CD8-positive, alpha-beta memory T cell (primary cell): Measurements from ENCODE around the gene IL21R. TPM values are rescaled to one million over a fixed set of nuclear protein-coding genes. Genes with fewer than 3 reads are reported as not detected.

ENCODE experiments used
- CTCF ChIA-PET: fragments of 350-600 bp; sonication (Branson Sonifier 250); formaldehyde crosslinking; loops from one replicate; lab custom pipeline; 2021; ENCODE audit warnings: antibody characterized with exemption; lab: Charles Lee
- POLR2A ChIA-PET: fragments of 350-600 bp; sonication (Branson Sonifier 250); formaldehyde crosslinking; loops from one replicate; lab custom pipeline; 2021; ENCODE audit warnings: antibody characterized with exemption; lab: Charles Lee
- DNase-seq, 5 donors: peaks; one replicate each; pipeline versions ENCODE4 v3.0.0 to v3.0.0-alpha.2; 2020 to 2022; ENCODE audit warnings: mixed read lengths in 1 of 5
- H3K27ac ChIP-seq: one replicate; pipeline ENCODE4 v1.7.0; 2013; ENCODE audit warnings: low read depth, mild to moderate bottlenecking, low read length, moderate library complexity
- H3K27me3 ChIP-seq: 2 replicates; pipeline ENCODE4 v1.7.0; 2013; ENCODE audit warnings: low read length, mild to moderate bottlenecking; ENCODE audit not compliant: insufficient read depth, poor library complexity, severe bottlenecking
- H3K36me3 ChIP-seq: 2 replicates; pipeline ENCODE4 v1.7.0; 2013; ENCODE audit warnings: mild to moderate bottlenecking, low read length, moderate library complexity; ENCODE audit not compliant: insufficient read depth
- H3K4me1 ChIP-seq: 2 replicates; pipeline ENCODE4 v1.7.0; 2013; ENCODE audit warnings: mild to moderate bottlenecking, low read length, moderate library complexity; ENCODE audit not compliant: insufficient read depth
- H3K4me3 ChIP-seq: 2 replicates; pipeline ENCODE4 v1.7.0; 2013; ENCODE audit warnings: mild to moderate bottlenecking, low read length
- H3K9me3 ChIP-seq: 2 replicates; pipeline ENCODE4 v1.7.0; 2013; ENCODE audit warnings: mild to moderate bottlenecking, low read length
- H3K27ac Mint-ChIP-seq, 8 donors: one replicate each; pipeline ENCODE4 v1.8.0; 2020 to 2021; ENCODE audit warnings: mixed read lengths in 8 of 8, mild to moderate bottlenecking in 6 of 8, inconsistent platforms in 3 of 8, moderate library complexity in 3 of 8
- H3K27me3 Mint-ChIP-seq, 2 donors: one replicate each; pipeline ENCODE4 v1.8.0; 2020 to 2021; ENCODE audit warnings: mixed read lengths in 2 of 2, mild to moderate bottlenecking in 1 of 2, moderate library complexity in 1 of 2
- H3K36me3 Mint-ChIP-seq, 3 donors: one replicate each; pipeline ENCODE4 v1.8.0; 2020 to 2021; ENCODE audit warnings: mixed read lengths in 3 of 3, inconsistent platforms in 1 of 3, mild to moderate bottlenecking in 1 of 3
- H3K4me1 Mint-ChIP-seq, 3 donors: one replicate each; pipeline ENCODE4 v1.8.0; 2020 to 2021; ENCODE audit warnings: mixed read lengths in 3 of 3, inconsistent platforms in 1 of 3, mild to moderate bottlenecking in 1 of 3
- H3K4me3 Mint-ChIP-seq, 7 donors: one replicate each; pipeline ENCODE4 v1.8.0; 2020 to 2021; ENCODE audit warnings: mixed read lengths in 7 of 7, mild to moderate bottlenecking in 6 of 7, moderate library complexity in 4 of 7, inconsistent platforms in 2 of 7
- H3K9me3 Mint-ChIP-seq, 5 donors: one replicate each; pipeline ENCODE4 v1.8.0; 2020 to 2022; ENCODE audit warnings: mixed read lengths in 5 of 5, mild to moderate bottlenecking in 3 of 5, moderate library complexity in 2 of 5, inconsistent platforms in 1 of 5
- polyA plus RNA-seq: library from polyadenylated mRNA; unstranded; fragments of 300-500 nt; fragmentation: Illumina TruSeq; gene quantifications from one replicate; pipeline ENCODE4 v1.2.3, GENCODE V29; 2021
- total RNA-seq, 2 experiments: library from RNA; stranded (reverse); gene quantifications; one replicate each; pipeline ENCODE4 v1.2.3, GENCODE V29; 2021

IL21R gene
- total and polyA plus RNA-seq, 3 experiments from 2014 or later = 53.7 to 84.5 (median 80.5) TPM

- no peaks in the 10 kb centered on the region for H3K27me3 ChIP-seq
- Mint-ChIP-seq H3K4me3 (peak overlapping the region; percentile 51 to 80 (median 72)), H3K9me3 (peaks cover 0 to 3% (median 0%) of the 10 kb centered on the region in 5 donors), H3K27ac (peak overlapping the region; percentile 96 to 100 (median 99)), H3K4me1 (peaks cover 33 to 71% (median 52%) of the 10 kb centered on the region in 3 donors), H3K36me3 (peaks cover 0 to 20% (median 5%) of the 10 kb centered on the region in 3 donors), H3K27me3 (no peaks in the 10 kb centered on the region)
- H3K27ac ChIP-seq = peak overlapping the region; percentile 77
- peak overlapping the region; percentile 23 for H3K4me3 ChIP-seq
- no peaks in the 10 kb centered on the region for H3K36me3 ChIP-seq
- CTCF ChIA-PET = interaction anchor here (0.7 to 5.7 kb wide), 48 partner anchors 8 to 258 kb away, joined by 3 to 67 read pairs (median 5); partner anchors contain the start of genes GTF3C1, IL21R and KATNIP
- peak; percentile 79 to 96 (median 92) for DNase-seq
- POLR2A ChIA-PET = interaction anchor here (0.6 to 4.1 kb wide), 18 partner anchors 33 to 196 kb away, joined by 3 to 56 read pairs (median 4); partner anchors contain the start of genes IL21R and KDM8
- H3K9me3 ChIP-seq = no peaks in the 10 kb centered on the region
- H3K4me1 ChIP-seq = peaks cover 65% of the 10 kb centered on the region
Observed at GRCh38 chr16:27367461-27368357, 34.3 kb upstream of the IL21R start.

DNA sequence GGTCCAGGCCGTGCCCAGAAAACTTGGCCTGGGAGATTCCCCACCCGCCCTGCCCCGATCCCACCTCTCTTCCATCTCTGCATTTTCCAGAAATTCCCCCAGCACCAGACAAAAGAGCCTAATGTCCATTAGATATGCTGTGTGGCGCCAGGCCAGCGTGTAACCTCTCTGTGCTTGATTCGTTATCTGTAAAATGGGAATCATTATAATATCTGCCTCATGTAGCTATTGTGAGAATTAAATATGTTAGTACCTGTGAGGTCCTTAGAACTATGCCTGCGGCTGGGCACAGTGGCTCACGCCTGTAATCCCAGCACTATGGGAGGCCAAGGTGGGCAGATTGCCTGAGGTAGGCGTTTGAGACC lies 33.6 kb upstream of the IL21R start:
- ChIA-PET CTCF (interaction anchor here (0.8 to 5.7 kb wide), 40 partner anchors 9 to 258 kb away, joined by 3 to 67 read pairs (median 5); partner anchors contain the start of genes GTF3C1, IL21R and KATNIP), POLR2A (interaction anchor here (0.8 to 4.1 kb wide), 15 partner anchors 32 to 197 kb away, joined by 3 to 56 read pairs (median 4); partner anchors contain the start of genes IL21R and KDM8)
- no peaks in the 10 kb centered on the region for H3K9me3 ChIP-seq
- Mint-ChIP-seq H3K36me3 (peaks cover 0 to 15% (median 5%) of the 10 kb centered on the region in 3 donors), H3K27ac (peak overlapping the region; percentile 96 to 100 (median 99)), H3K9me3 (peaks cover 0 to 3% (median 0%) of the 10 kb centered on the region in 5 donors), H3K4me1 (peaks cover 33 to 71% (median 52%) of the 10 kb centered on the region in 3 donors), H3K4me3 (peak overlapping the region; percentile 50 to 78 (median 72)), H3K27me3 (no peaks in the 10 kb centered on the region)
- peak overlapping the region; percentile 77 for H3K27ac ChIP-seq
- H3K4me1 ChIP-seq = peaks cover 71% of the 10 kb centered on the region
- no peak overlapping the region for H3K4me3 ChIP-seq
- peak in 1 of 5 donors; percentile 38 for DNase-seq
- no peaks in the 10 kb centered on the region for H3K36me3 ChIP-seq
- no peaks in the 10 kb centered on the region for H3K27me3 ChIP-seq

GRCh38 chr16:27369806-27370205 lies 32.2 kb upstream of the IL21R start:
- no peaks in the 10 kb centered on the region for H3K9me3 ChIP-seq
- no peak for DNase-seq
- Mint-ChIP-seq H3K27me3 (no peaks in the 10 kb centered on the region), H3K4me3 (peak overlapping the region in 1 of 7 donors; percentile 21), H3K27ac (peak overlapping the region; percentile 82 to 100 (median 98)), H3K36me3 (peaks cover 0 to 1% (median 0%) of the 10 kb centered on the region in 3 donors), H3K9me3 (peaks cover 0 to 3% (median 0%) of the 10 kb centered on the region in 5 donors), H3K4me1 (peaks cover 31 to 59% (median 42%) of the 10 kb centered on the region in 3 donors)
- H3K4me1 ChIP-seq = peaks cover 76% of the 10 kb centered on the region
- H3K27ac ChIP-seq = no peak overlapping the region
- H3K27me3 ChIP-seq = no peaks in the 10 kb centered on the region
- ChIA-PET CTCF (interaction anchor here (4.8 to 5.7 kb wide), 2 partner anchors 134 to 191 kb away, joined by 66 to 67 read pairs; no protein-coding TSS in a partner anchor), POLR2A (interaction anchor here (0.7 to 1.5 kb wide), 2 partner anchors 80 to 190 kb away, joined by 3 to 7 read pairs; no protein-coding TSS in a partner anchor)
- H3K4me3 ChIP-seq = no peak overlapping the region
- H3K36me3 ChIP-seq = no peaks in the 10 kb centered on the region

DNA sequence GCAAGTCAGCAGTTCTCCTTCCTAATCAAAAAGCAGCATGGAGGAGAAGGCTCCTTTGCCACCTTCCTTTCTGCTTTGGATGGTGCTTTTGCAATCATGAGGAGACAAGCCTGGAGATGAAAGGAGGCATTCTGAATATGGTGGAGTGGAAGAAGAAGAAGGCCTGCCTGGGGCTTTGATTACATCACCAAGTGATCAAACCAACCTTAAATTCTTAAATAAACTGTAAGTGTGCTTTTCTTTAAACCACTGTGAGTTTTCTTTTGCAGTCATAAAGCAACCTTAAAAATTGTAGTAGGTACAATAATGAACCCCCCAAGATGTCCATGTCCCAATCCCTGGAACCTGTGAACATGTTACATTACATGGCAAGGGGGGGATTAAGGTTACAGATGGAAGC lies 31.7 kb upstream of the IL21R start:
- POLR2A ChIA-PET = interaction anchor here (1.5 kb wide), 1 partner anchor 79 kb away, joined by 3 read pairs; no protein-coding TSS in a partner anchor

DNA sequence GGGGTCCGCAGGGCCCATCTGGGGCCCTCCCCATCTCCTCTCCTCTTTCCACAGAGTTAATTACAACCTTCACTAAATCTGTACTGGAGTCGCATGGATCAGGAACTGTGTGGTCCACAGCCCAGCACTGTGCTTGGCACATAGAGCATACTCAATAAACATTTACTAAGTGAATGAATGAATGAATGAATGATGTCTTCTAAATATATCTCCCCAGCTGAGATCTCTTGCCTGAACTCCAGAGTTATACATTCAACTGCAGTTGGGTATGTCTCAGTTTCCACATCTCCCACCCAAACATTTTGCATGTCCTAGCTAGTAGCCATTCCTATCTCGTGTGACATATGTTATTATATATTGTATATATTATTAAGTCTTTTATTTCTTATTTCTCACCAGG lies 28.7 kb upstream of the IL21R start:
- peaks cover 28 to 43% (median 31%) of the 10 kb centered on the region in 3 donors for H3K4me1 Mint-ChIP-seq
- H3K27ac Mint-ChIP-seq = no peak overlapping the region
- H3K9me3 ChIP-seq = no peaks in the 10 kb centered on the region
- peaks cover 66% of the 10 kb centered on the region for H3K4me1 ChIP-seq
- H3K36me3 ChIP-seq = no peaks in the 10 kb centered on the region
- ChIA-PET CTCF (interaction anchor here (0.8 to 1.6 kb wide), 8 partner anchors 11 to 194 kb away, joined by 3 to 8 read pairs (median 4); no protein-coding TSS in a partner anchor), POLR2A (interaction anchor here (0.7 kb wide), 1 partner anchor 10 kb away, joined by 3 read pairs; no protein-coding TSS in a partner anchor)
- H3K4me3 ChIP-seq = no peak overlapping the region
- H3K4me3 Mint-ChIP-seq = no peak overlapping the region
- no peaks in the 10 kb centered on the region for H3K27me3 Mint-ChIP-seq
- H3K36me3 Mint-ChIP-seq = no peaks in the 10 kb centered on the region
- no peak for DNase-seq
- no peak overlapping the region for H3K27ac ChIP-seq
- no peaks in the 10 kb centered on the region for H3K27me3 ChIP-seq
- peaks cover 0 to 3% (median 0%) of the 10 kb centered on the region in 5 donors for H3K9me3 Mint-ChIP-seq

More for the DNA sequence above, 31.7 kb upstream of the IL21R start:
- Mint-ChIP-seq H3K4me1 (peaks cover 31 to 54% (median 37%) of the 10 kb centered on the region in 3 donors), H3K36me3 (no peaks in the 10 kb centered on the region), H3K27ac (peak overlapping the region; percentile 82 to 100 (median 98)), H3K4me3 (peak overlapping the region in 1 of 7 donors; percentile 21), H3K27me3 (no peaks in the 10 kb centered on the region), H3K9me3 (peaks cover 0 to 3% (median 0%) of the 10 kb centered on the region in 5 donors)
- Histone ChIP-seq H3K4me1 (peaks cover 78% of the 10 kb centered on the region), H3K27me3 (no peaks in the 10 kb centered on the region), H3K36me3 (no peaks in the 10 kb centered on the region), H3K4me3 (no peak overlapping the region), H3K9me3 (no peaks in the 10 kb centered on the region), H3K27ac (no peak overlapping the region)
- CTCF ChIA-PET = interaction anchor here (5.7 kb wide), 1 partner anchor 135 kb away, joined by 66 read pairs; no protein-coding TSS in a partner anchor
- DNase-seq = no peak

GRCh38 chr16:27374221-27374803 lies 27.7 kb upstream of the IL21R start:
- Histone ChIP-seq H3K4me1 (peaks cover 65% of the 10 kb centered on the region), H3K27ac (no peak overlapping the region), H3K36me3 (no peaks in the 10 kb centered on the region), H3K4me3 (no peak overlapping the region), H3K9me3 (no peaks in the 10 kb centered on the region), H3K27me3 (no peaks in the 10 kb centered on the region)
- no peak for DNase-seq
- H3K4me3 Mint-ChIP-seq = no peak overlapping the region
- peaks cover 28 to 44% (median 34%) of the 10 kb centered on the region in 3 donors for H3K4me1 Mint-ChIP-seq
- H3K9me3 Mint-ChIP-seq = peaks cover 0 to 3% (median 0%) of the 10 kb centered on the region in 5 donors
- ChIA-PET CTCF (interaction anchor here (0.8 to 3.2 kb wide), 5 partner anchors 10 to 196 kb away, joined by 3 to 15 read pairs (median 6); no protein-coding TSS in a partner anchor), POLR2A (no interaction called here)
- no peak overlapping the region for H3K27ac Mint-ChIP-seq
- no peaks in the 10 kb centered on the region for H3K27me3 Mint-ChIP-seq
- no peaks in the 10 kb centered on the region for H3K36me3 Mint-ChIP-seq

DNA sequence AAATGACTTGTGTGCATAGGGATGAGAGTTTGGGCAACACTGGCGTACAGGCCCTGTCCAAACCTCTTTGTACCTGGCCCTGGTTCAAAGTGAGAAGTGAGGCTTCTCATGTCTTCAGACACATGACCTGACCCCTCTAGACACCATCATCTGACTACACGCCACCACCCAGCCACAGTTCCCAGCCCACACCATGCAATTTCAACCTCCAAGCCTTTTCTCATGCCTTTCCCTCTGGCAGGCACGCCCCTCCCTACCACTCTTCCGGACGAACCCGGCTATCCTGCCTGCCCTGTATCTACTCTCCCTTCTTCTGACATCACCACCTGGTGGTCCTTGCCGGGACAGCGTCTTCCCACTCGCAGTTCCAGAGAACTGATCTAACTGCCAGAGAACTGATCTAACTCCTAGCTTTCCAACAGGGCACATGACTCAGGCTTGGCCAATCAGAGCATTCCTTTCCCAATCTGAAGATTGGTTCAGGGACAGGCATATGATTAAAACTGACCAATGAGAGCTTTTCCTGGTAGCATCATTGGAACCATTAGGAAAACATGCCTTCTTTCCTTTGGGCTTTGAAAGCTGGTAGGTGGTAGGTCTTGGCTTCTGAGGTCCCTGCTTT lies 27.1 kb upstream of the IL21R start:
- H3K27me3 ChIP-seq = no peaks in the 10 kb centered on the region
- H3K4me3 Mint-ChIP-seq = no peak overlapping the region
- H3K4me1 Mint-ChIP-seq = peaks cover 22 to 38% (median 28%) of the 10 kb centered on the region in 3 donors
- no peak overlapping the region for H3K4me3 ChIP-seq
- H3K36me3 Mint-ChIP-seq = no peaks in the 10 kb centered on the region
- no peaks in the 10 kb centered on the region for H3K36me3 ChIP-seq
- peak in 4 of 5 donors; percentile 15 to 62 (median 32) for DNase-seq
- H3K27ac Mint-ChIP-seq = no peak overlapping the region
- no peaks in the 10 kb centered on the region for H3K27me3 Mint-ChIP-seq
- ChIA-PET CTCF (interaction anchor here (0.7 to 3.2 kb wide), 8 partner anchors 10 to 197 kb away, joined by 3 to 15 read pairs (median 4); no protein-coding TSS in a partner anchor), POLR2A (no interaction called here)
- H3K9me3 ChIP-seq = no peaks in the 10 kb centered on the region
- H3K9me3 Mint-ChIP-seq = no peaks in the 10 kb centered on the region
- peaks cover 59% of the 10 kb centered on the region for H3K4me1 ChIP-seq
- H3K27ac ChIP-seq = no peak overlapping the region
